CD4-positive, alpha-beta T cell treated with Interleukin-17A for 1 hour (primary cell): ENCODE results near the gene TEKT5.
"Not testable (repeated sequence)": the region's sequence is repeated elsewhere in the genome, so short reads cannot be mapped to it uniquely, and the experiment has no call there.

Source experiments
- DNase-seq: peaks from one replicate; pipeline ENCODE4 v3.0.0-alpha.2; 2020

The TEKT5 gene

GRCh38 chr16:10657925-10658324 is 36.8 kb downstream of the TEKT5 start:
- no peak for DNase-seq

DNA sequence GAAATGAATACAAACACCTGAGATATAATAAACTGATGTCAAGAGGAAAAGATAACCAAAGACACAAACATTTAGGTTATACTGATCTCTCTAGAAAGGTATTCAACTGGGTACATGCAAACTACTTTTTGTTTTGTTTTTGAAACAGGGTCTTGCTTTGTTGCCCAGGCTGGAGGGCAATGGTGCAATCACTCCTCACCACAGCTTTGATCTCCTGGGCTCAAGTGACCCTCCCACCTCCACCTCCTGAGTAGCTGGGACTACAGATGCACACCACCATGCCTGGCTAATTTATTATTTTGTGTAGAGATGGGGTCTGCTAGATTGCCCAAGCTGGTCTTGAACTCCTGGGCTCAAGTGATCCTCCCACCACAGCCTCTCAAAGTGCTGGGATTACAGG is 38.1 kb downstream of the TEKT5 start:
- DNase-seq = no peak

- DNase-seq = no peak
Observed at GRCh38 chr16:10655415-10655977, 39.2 kb downstream of the TEKT5 start.

GRCh38 chr16:10654592-10655414 is 39.9 kb downstream of the TEKT5 start:
- DNase-seq = no peak

DNA sequence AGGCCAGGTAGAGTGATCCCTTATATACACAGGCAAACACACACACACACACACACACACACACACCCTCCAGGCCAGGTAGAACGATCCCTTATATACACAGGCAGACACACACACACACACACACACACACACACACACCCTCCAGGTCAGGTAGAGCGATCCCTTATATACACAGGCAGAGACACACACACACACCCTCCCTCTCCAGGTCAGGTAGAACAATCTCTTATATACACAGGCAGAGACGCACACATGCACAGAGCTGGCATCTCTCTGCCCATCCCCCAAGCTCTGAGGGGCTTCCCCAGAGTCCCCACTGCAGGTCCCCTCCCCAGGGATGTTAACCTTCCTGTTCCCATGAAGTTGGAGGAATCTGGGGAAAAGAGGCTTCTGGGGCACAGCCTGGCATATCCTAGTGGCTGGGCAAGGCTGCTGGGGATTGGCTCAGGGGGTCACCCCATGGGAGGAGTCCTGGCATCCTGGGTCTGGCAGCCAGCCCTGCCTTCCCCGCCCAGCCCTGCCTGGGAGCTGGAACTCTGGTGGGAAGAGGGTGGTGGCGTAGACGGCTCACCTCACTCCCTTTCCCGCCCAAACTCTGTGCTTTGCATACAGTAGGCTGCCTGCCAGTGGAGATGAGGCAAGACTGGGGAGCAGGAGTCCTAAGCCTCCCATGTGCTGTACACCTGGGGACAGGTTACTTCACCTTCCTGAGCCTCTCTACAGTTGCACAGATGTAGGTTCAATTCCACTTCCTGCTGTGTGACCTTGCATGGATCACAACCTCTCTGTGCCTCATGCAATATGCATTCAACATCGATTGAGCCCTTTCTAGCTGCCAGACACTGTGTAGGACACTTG is 41.8 kb downstream of the TEKT5 start:
- no peak for DNase-seq

DNA sequence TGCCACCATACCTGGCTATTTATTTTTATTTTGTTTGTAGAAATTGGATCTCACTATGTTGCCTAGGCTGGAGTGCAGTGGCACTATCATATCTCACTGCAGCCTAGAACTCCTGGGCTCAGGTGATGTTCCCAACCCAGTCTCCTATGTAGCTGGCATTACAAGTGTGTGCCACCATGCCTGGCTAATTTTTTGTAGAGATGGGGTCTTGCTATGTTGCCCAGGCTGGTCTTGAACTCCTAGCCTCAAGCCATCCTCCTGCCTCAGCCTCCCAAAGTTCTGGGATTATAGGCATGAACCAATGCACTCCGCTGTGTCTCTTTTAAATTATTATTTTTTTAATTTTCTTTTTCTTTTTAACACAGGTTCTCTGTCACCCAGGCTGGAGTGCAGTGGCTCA is 45.6 kb downstream of the TEKT5 start:
- DNase-seq = not testable (repeated sequence)

GRCh38 chr16:10647721-10648296 is 46.9 kb downstream of the TEKT5 start:
- DNase-seq = no peak

- no peak for DNase-seq
Observed at GRCh38 chr16:10647264-10647720, 47.4 kb downstream of the TEKT5 start.

DNA sequence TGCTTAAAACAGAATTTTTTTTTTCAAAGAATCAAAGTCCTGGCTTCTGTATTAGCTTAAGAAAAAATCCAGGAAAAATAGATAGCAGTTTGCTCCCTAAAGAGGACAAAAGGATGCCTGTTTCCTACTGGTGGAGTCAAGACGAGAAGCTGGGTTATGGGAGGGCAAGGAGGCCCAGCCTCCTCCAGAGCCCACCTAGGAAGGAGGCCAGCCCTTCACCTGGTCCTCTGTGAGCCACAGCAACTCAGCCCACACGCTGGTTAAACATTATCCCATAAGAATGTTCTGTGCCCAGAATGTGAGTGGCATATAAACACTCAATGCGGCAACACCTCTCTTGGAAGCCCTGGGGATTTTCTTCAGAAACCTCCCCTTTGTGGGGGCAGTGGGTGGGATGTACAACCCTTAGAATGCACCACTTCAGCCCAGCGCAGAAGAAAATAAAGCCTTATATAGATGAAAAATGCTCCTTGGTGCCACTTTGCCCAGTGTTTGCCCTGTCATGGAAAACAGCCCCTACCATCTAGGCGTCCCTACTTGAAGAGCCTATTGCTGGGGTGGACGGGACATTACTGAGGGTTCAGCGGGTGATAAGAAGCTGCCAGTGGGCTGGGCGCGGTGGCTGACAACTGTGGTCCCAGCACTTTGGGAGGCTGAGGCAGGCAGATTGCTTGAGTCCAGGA is 48.0 kb downstream of the TEKT5 start:
- DNase-seq = no peak

DNA sequence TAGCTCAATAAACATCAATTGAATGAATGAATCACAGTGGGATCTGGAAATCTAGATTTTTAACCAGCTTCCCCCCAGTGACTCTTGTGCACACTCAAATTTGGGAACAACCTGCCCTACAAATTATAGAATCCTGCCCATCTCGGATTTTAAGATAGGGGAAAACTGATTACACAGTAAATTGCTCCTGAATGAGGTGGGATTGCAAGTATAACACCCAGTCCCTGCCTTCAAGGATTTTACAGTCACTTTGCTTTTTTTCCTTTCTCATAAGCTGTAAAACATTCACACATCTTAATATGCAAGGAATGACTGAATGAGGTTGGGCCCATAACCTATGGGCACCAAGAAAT is 48.5 kb downstream of the TEKT5 start:
- no peak for DNase-seq

DNA sequence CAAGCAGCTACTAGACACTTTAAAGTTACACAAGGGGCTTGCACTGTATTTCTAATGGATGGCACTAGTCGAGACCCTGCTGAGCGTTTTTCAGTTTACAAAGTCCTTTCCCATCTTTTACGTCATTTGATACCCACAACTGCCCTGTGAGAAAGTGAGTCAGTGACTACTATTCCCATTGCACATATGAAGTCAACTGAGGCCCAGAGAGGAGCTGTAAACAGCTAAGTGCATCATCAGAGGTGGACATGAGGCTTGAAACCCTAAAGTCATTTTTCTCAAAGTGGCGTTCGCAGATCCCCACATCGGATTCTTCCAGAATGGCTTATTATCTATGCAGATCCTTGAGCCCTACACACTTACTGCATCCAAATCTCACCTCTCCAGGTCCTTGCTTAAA is 50.6 kb downstream of the TEKT5 start:
- no peak for DNase-seq

- no peak for DNase-seq
Observed at GRCh38 chr16:10642964-10643363, 51.8 kb downstream of the TEKT5 start.

GRCh38 chr16:10641953-10642949 is 52.5 kb downstream of the TEKT5 start:
- no peak for DNase-seq

DNA sequence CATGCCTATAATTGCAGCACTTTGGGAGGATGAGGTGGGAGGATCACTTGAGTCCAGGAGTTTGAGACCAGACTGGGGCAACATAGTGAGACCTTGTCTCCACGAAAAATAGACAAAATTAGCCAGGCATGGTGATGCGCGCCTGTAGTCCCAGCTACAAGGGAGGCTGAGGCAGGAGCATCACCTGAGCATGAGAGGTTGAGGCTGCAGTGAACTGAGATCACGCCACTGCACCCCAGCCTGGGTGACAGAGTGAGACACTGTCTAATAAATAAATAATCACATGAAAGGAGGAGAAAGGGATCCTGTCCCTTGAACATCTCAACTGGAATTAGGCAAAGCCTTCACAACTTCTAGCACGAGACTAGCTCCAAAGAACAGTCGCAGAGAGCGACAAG is 53.2 kb downstream of the TEKT5 start:
- DNase-seq = no peak

DNA sequence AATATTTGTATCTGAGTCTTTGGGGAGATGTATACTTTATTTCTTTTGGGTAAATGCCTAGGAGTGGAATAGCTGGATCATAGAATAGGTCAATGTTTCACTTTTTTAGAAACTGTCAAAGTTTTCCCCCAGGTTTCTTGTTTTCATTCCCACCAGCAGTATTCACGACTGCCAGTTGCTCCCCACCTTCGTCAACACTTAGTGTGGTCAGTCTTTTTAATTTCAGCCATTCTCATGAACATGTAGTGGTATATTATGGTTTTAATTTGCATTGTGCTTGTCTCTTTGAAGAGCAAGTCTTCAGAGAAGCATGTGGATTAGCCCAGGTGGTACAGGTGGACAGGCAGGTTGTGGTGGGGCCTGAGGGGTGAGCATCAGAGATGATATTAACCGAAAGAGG is 53.8 kb downstream of the TEKT5 start:
- no peak for DNase-seq

DNA sequence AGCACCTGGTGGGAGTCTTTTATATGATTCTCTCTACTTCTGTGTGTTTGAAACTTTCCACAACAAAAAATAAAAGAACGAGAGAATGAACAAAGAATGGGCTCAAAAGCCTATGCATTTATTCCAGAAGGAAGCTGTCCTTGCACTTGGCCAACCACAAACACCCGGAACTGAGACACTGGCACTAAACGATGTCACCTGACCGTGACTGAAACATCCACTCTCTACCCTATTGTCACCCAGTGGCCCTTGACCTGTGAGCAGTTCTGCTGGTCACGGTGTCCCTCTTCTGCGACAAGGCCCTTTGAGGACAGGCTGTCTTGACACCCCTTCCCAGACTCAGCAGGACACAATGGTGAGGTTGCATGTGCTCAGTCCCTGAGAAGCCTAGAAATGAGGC is 56.6 kb downstream of the TEKT5 start:
- DNase-seq = no peak

GRCh38 chr16:10637337-10638037 is 57.2 kb downstream of the TEKT5 start:
- DNase-seq = no peak

- DNase-seq = no peak
Observed at GRCh38 chr16:10635365-10636021, 59.2 kb downstream of the TEKT5 start.

DNA sequence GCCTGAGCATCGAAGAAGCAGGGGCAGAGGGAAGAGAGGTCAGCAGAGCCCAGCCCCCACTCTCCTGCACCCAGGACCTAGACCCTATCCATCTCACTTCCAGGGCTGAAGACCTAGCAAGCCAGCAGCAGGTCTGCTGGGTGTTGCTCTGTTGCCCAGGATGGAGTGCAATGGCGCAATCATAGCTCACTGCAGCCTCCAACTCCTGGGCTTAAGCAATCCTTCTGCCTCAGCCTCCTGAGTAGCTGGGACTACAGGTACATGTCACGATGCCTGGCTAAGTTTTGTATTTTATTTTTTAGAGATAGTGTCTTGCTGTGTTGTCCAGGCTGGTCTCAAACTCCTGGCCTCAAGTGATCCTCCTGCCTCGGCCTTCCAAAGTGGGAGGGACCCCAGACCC is 61.3 kb downstream of the TEKT5 start:
- DNase-seq = not testable (repeated sequence)

GRCh38 chr16:10631886-10632285 is 62.8 kb downstream of the TEKT5 start:
- DNase-seq = no peak
